Measurements from ENCODE around the gene AUTS2.

- TF ChIP-seq CTCF (conservative IDR thresholded peaks at IDR 0.05; ENCODE audit: low read depth in 2 of 2) (no peak), ZNF331 (CRISPR knock-in tag; IDR thresholded peaks at IDR 0.05; ENCODE audit: low read depth) (no peak)
Measured at GRCh38 chr7:70135656-70136055, 537.4 kb downstream of the AUTS2 start.

All from GM23338 (cell line).